ENCODE results near the gene SGPL1.

DNA sequence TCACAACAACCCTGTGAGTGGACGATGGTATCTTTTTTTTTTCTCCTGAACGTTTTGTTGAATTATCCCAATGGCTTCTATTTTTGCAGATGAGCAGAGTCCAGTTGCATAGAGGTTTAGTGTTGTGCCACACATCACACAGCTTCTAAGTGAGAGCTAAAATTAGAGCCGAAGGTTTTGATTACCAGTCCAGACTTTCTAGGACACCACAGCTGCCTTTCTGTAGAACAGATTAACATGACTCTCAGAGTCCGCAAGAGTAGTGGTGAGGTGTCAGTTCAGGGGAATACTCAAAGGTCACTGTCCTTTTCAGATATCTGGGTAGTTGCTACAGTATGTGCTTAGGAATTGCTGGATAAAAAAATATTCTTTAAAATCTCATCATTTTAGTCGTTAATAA is 13.8 kb downstream of the SGPL1 start:
- TF ChIP-seq, protein P1, sequence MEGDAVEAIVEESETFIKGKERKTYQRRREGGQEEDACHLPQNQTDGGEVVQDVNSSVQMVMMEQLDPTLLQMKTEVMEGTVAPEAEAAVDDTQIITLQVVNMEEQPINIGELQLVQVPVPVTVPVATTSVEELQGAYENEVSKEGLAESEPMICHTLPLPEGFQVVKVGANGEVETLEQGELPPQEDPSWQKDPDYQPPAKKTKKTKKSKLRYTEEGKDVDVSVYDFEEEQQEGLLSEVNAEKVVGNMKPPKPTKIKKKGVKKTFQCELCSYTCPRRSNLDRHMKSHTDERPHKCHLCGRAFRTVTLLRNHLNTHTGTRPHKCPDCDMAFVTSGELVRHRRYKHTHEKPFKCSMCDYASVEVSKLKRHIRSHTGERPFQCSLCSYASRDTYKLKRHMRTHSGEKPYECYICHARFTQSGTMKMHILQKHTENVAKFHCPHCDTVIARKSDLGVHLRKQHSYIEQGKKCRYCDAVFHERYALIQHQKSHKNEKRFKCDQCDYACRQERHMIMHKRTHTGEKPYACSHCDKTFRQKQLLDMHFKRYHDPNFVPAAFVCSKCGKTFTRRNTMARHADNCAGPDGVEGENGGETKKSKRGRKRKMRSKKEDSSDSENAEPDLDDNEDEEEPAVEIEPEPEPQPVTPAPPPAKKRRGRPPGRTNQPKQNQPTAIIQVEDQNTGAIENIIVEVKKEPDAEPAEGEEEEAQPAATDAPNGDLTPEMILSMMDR (IDR thresholded peaks at IDR 0.05; ENCODE audit: poor library complexity, severe bottlenecking) = no peak
- TF ChIP-seq EP300 (conservative IDR thresholded peaks at IDR 0.05; ENCODE audit: poor library complexity, severe bottlenecking) (no peak), RAD21 (conservative IDR thresholded peaks at IDR 0.05) (no peak), EZH2 (IDR thresholded peaks at IDR 0.05; ENCODE audit: borderline replicate concordance, insufficient read depth, low read length, poor library complexity, severe bottlenecking) (no peak), POLR2AphosphoS5 (IDR thresholded peaks at IDR 0.05) (no peak), SMC3 (conservative IDR thresholded peaks at IDR 0.05; ENCODE audit: poor library complexity) (no peak)

Data from neural cell (in vitro differentiated cells).